EL (cell line): Measurements from ENCODE around the gene CCDC110.
"Not testable (repeated sequence)": the region's sequence is repeated elsewhere in the genome, so short reads cannot be mapped to it uniquely, and the experiment has no call there.

Experiments used
- DNase-seq: peaks from one replicate; pipeline ENCODE4 v3.0.0-alpha.2; 2016

CCDC110 gene

GRCh38 chr4:185471235-185472102, at the start of gene CCDC110:
TSS of gene CCDC110 (minus strand) at chr4:185471733. CDS start at chr4:185471683, 50 bp downstream.
- DNase-seq: peak; percentile 88

GRCh38 chr4:185520119-185520518, 48.6 kb upstream of the CCDC110 start:
- DNase-seq: no peak

- no peak for DNase-seq
Observed at GRCh38 chr4:185518494-185518893, 47.0 kb upstream of the CCDC110 start.

DNA sequence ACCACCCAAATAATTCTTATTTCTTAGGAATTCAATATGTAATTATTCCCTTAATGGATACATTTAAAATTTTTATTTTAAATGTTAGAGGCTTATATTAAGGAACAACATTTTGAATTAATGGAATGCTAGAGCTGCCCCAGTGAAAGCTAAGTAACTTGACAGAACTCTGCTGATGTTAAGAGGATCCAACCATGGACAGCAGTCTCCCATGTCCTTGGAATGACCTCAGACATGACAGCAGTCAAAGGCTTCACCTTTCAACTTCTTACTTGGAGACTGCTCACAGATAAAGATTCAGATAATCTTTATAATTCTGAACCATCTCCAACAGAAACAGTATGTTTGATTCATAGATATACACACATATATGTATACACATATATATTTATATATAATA, 46.5 kb upstream of the CCDC110 start:
- DNase-seq: no peak

GRCh38 chr4:185515248-185515647, 43.7 kb upstream of the CCDC110 start:
- DNase-seq: no peak

GRCh38 chr4:185514182-185514697, 42.7 kb upstream of the CCDC110 start:
- DNase-seq: no peak

GRCh38 chr4:185513489-185514181, 42.1 kb upstream of the CCDC110 start:
- no peak for DNase-seq

GRCh38 chr4:185512516-185512915, 41.0 kb upstream of the CCDC110 start:
- peak; percentile 41 for DNase-seq

GRCh38 chr4:185511243-185511642, 39.7 kb upstream of the CCDC110 start:
- DNase-seq: not testable (repeated sequence)

GRCh38 chr4:185510806-185511205, 39.3 kb upstream of the CCDC110 start:
- no peak for DNase-seq

DNA sequence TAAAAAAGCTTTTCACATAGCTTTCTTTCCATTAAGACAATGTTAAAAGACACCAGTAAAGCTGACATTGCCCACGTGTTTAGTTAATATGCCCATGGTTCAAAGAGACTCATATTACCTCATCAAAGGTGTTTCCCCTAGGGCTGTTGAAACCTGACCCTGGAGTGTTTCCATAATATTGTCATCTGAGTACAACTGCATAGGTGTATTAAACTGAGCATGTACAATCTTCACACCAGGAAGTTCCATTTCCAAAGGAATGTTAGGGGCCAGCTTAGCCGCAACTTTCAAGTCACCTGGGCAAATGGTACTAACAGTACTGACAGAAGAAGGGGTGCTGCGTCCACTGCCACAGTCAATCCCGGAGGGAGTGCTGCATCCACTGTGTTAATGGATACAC, 36.6 kb upstream of the CCDC110 start:
- no peak for DNase-seq

- no peak for DNase-seq
Observed at GRCh38 chr4:185506422-185506821, 34.9 kb upstream of the CCDC110 start.

DNA sequence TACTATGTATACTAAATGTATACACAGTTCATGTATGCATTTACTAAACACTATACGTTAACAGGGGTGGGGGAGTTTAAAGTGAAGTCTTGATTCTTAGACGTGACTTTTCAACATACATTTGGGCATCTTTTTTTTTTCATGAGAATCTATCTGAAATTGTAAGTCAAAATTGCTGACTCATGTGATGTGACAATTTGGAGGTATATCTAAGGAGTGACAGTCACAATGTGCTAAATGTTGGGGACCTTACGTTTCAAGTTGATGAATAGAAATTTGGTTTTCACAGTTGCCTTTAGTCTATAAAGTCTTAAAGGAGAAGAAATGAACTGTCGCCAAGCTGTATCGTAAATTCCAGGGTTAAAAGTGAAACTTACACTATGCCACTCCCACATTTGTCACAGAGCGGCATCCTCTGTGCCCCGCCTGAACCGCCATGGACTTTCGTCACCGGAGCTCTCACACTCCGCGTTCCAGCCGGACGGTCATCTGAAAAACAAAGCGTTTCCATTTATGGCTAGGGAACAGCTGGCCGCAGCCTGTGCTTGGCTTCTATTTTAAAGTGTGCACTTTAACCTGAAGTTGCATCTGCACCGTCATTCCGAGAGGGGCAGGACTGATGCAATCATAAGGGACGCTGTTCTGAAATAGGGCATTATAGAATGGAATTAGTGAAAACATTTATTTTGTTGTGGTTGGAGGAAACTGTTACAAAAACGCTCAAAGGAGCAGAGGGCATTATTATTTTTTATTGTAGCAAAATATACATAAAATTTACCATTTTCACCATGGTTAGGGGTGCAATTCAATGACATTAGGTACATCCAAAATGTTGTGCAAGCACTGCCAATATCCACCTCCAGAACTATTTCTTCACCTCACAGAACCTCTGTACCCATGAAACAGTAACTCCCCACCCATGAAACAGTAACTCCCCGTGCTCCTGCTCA, 32.8 kb upstream of the CCDC110 start:
- DNase-seq: peak; percentile 56

GRCh38 chr4:185502386-185502785, 30.9 kb upstream of the CCDC110 start:
- no peak for DNase-seq

- no peak for DNase-seq
Observed at GRCh38 chr4:185500576-185500975, 29.0 kb upstream of the CCDC110 start.

DNA sequence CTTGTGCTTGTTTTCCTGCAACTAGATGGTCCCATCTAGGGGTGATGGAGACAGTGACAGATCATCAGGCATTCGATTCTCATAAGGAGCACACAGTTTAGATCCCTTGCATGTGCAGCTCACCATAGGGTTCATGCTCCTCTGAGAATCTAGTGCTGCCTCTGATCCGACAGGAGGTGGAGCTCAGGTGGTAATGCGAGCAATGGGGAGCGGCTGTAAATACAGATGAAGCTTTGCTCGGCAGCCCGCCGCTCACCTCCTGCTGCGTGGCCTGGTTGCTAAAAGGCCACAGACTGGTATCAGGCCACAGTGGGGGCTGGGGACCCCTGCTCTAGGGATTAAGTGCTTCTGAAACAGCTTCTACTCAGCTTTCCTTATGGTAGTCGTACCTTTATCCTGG, 28.5 kb upstream of the CCDC110 start:
- no peak for DNase-seq

- no peak for DNase-seq
Observed at GRCh38 chr4:185488650-185489049, 17.1 kb upstream of the CCDC110 start.

GRCh38 chr4:185481401-185481800, 9.9 kb upstream of the CCDC110 start:
- DNase-seq: no peak

- no peak for DNase-seq
Observed at GRCh38 chr4:185480016-185480732, 8.6 kb upstream of the CCDC110 start.

GRCh38 chr4:185479507-185479971, 8.0 kb upstream of the CCDC110 start:
- no peak for DNase-seq

GRCh38 chr4:185473247-185473646, 1.7 kb upstream of the CCDC110 start:
- DNase-seq: no peak

GRCh38 chr4:185472103-185472542, 590 bp upstream of the CCDC110 start:
- no peak for DNase-seq
